HCT116 (cell line): ENCODE measurements around the gene TRIM29. TPM values are rescaled to one million over a fixed set of nuclear protein-coding genes. Genes with fewer than 3 reads are reported as not detected.

Source experiments
- ATAC-seq: fragments of 200-7000 bp; cut with Tn5 transposase; 2 replicates; pipeline ENCODE4 v1.9.1; 2020; ENCODE audit warnings: mild to moderate bottlenecking, moderate library complexity
- BruUV-seq: library from RNA; stranded (reverse); fragments of 400-500 nt; replicated peaks from 2 replicates; lab custom pipeline; 2021; lab: Mats Ljungman, UMichigan
- CTCF ChIA-PET: fragments of 300-600 bp; sonication (Branson Sonifier 250); formaldehyde crosslinking; loops from one replicate; lab custom pipeline; 2021; ENCODE audit warnings: antibody characterized with exemption; lab: Charles Lee
- POLR2A ChIA-PET: fragments of 300-600, 350-600 bp; sonication (Branson Sonifier 250); formaldehyde crosslinking; loops from one replicate; lab custom pipeline; 2021; ENCODE audit warnings: antibody characterized with exemption; lab: Charles Lee
- RAD21 ChIA-PET, 2 experiments: fragments of 300-600 bp; sonication (Branson Sonifier 250); formaldehyde crosslinking; loops; one replicate each; lab custom pipeline; 2023; ENCODE audit warnings: low total read pairs in 2 of 2; ENCODE audit not compliant: uncharacterized antibody in 2 of 2, unreplicated experiment in 2 of 2, low non-redundant PET in 1 of 2; lab: Charles Lee
- DNase-seq: peaks from one replicate; pipeline ENCODE4 v3.0.0-alpha.2; 2010; ENCODE audit warnings: low read depth, low spot score
- H2AFZ ChIP-seq: fragments of 200-600 bp; shearing (Covaris generic), sonication (generic); 2 replicates; pipeline ENCODE4 v1.6.1; 2017; ENCODE audit warnings: low read depth, mixed run types, mixed read lengths, antibody characterized with exemption, low read length; ENCODE audit not compliant: poor library complexity, severe bottlenecking
- H3K27ac ChIP-seq: 2 replicates; pipeline ENCODE4 v1.5.1; 2012; ENCODE audit warnings: low read depth, low read length
- H3K27me3 ChIP-seq: fragments of 200-600 bp; sonication (generic); 2 replicates; pipeline ENCODE4 v1.6.1; 2016; ENCODE audit warnings: mixed run types, low read length, mixed read lengths; ENCODE audit not compliant: insufficient read depth
- H3K36me3 ChIP-seq, 2 experiments: fragments of 200-500 bp in 1 of 2; fragments of 200-600 bp in 1 of 2; sonication (Bioruptor generic) in 1 of 2; sonication (generic) in 1 of 2; 2 replicates each; pipeline versions ENCODE4 v1.5.1 to v1.6.1; 2014 to 2016; ENCODE audit warnings: low read length in 2 of 2, inconsistent platforms in 1 of 2, mixed read lengths in 1 of 2, mixed run types in 1 of 2; ENCODE audit not compliant: insufficient read depth in 2 of 2, control insufficient read depth in 1 of 2
- H3K4me1 ChIP-seq, 2 experiments: fragments of 200-600 bp in 1 of 2; sonication (generic) in 1 of 2; 2 replicates each; pipeline versions ENCODE4 v1.5.1 to v1.6.1; 2012 to 2017; ENCODE audit warnings: low read length in 2 of 2, inconsistent platforms in 1 of 2, mild to moderate bottlenecking in 1 of 2, mixed read lengths in 1 of 2, mixed run types in 1 of 2, moderate library complexity in 1 of 2; ENCODE audit not compliant: insufficient read depth in 2 of 2, control insufficient read depth in 1 of 2
- H3K4me2 ChIP-seq: fragments of 200-600 bp; sonication (generic); 2 replicates; pipeline ENCODE4 v1.6.1; 2017; ENCODE audit warnings: mixed run types, low read length, mixed read lengths
- H3K4me3 ChIP-seq, 2 experiments: fragments of 200-600 bp in 1 of 2; sonication (generic) in 1 of 2; replicated peaks in 1 of 2; 2 replicates each; pipeline ENCODE4 v1.5.1; 2011 to 2016; ENCODE audit warnings: low read length in 2 of 2, control low read depth in 1 of 2, low read depth in 1 of 2, mild to moderate bottlenecking in 1 of 2, mixed read lengths in 1 of 2, mixed run types in 1 of 2
- H3K79me2 ChIP-seq: fragments of 200-600 bp; sonication (generic); 2 replicates; pipeline ENCODE4 v1.6.1; 2017; ENCODE audit warnings: mild to moderate bottlenecking, mixed run types, low read length, moderate library complexity, mixed read lengths; ENCODE audit not compliant: insufficient read depth
- H3K9ac ChIP-seq: fragments of 200-600 bp; sonication (generic); 2 replicates; pipeline ENCODE4 v1.6.1; 2016; ENCODE audit warnings: low read length, mixed read lengths
- H3K9me2 ChIP-seq: fragments of 200-600 bp; sonication (generic), shearing (Covaris generic); 2 replicates; pipeline ENCODE4 v1.6.1; 2017; ENCODE audit warnings: mixed run types, mild to moderate bottlenecking, moderate library complexity; ENCODE audit not compliant: insufficient read depth
- H3K9me3 ChIP-seq, 2 experiments: fragments of 200-500 bp in 1 of 2; fragments of 200-600 bp in 1 of 2; sonication (Bioruptor generic) in 1 of 2; sonication (generic) in 1 of 2; 2 replicates each; pipeline ENCODE4 v1.6.1; 2014 to 2017; ENCODE audit warnings: low read length in 2 of 2, mixed read lengths in 2 of 2, inconsistent platforms in 1 of 2, low read depth in 1 of 2, mild to moderate bottlenecking in 1 of 2, mixed run types in 1 of 2, moderate library complexity in 1 of 2; ENCODE audit not compliant: control insufficient read depth in 1 of 2, insufficient read depth in 1 of 2
- H4K20me1 ChIP-seq: fragments of 200-600 bp; sonication (generic), shearing (Covaris generic); 2 replicates; pipeline ENCODE4 v1.6.1; 2017; ENCODE audit warnings: mixed run types, mild to moderate bottlenecking, moderate library complexity; ENCODE audit not compliant: insufficient read depth
- CBX3 ChIP-seq: IDR thresholded peaks from 2 replicates; pipeline ENCODE4 v1.6.1; 2012; ENCODE audit warnings: low read depth
- CEBPB ChIP-seq: IDR thresholded peaks from 2 replicates; pipeline ENCODE4 v1.6.1; 2012; ENCODE audit warnings: low read depth
- CTCF ChIP-seq, 3 experiments: fragments of 200-600 bp in 1 of 3; sonication (generic) in 1 of 3; IDR thresholded peaks in 2 of 3; conservative IDR thresholded peaks in 1 of 3; 2 replicates each; pipeline ENCODE4 v1.5.1; 2012 to 2017; ENCODE audit warnings: low read depth in 2 of 3, low read length in 2 of 3, antibody characterized with exemption in 1 of 3, borderline replicate concordance in 1 of 3, control low read depth in 1 of 3, mild to moderate bottlenecking in 1 of 3, mixed read lengths in 1 of 3, mixed run types in 1 of 3, moderate library complexity in 1 of 3; ENCODE audit not compliant: insufficient read depth in 1 of 3
- EGR1 ChIP-seq: IDR thresholded peaks from 2 replicates; pipeline ENCODE4 v1.6.1; 2012; ENCODE audit warnings: low read depth
- ELF1 ChIP-seq: IDR thresholded peaks from 2 replicates; pipeline ENCODE4 v1.6.1; 2012; ENCODE audit warnings: low read depth, borderline replicate concordance
- EZH2 ChIP-seq: fragments of 200-600 bp; sonication (generic); IDR thresholded peaks from 2 replicates; pipeline ENCODE4 v1.6.1; 2017; ENCODE audit warnings: antibody characterized with exemption, mixed run types
- MAX ChIP-seq: IDR thresholded peaks from 2 replicates; pipeline ENCODE4 v1.6.1; 2012
- POLR2A ChIP-seq: IDR thresholded peaks from 2 replicates; pipeline ENCODE4 v1.7.0; 2011; ENCODE audit warnings: borderline replicate concordance; ENCODE audit not compliant: insufficient read depth, insufficient read length; ENCODE audit errors: extremely low read depth
- POLR2AphosphoS5 ChIP-seq: IDR thresholded peaks from 2 replicates; pipeline ENCODE4 v1.6.1; 2011; ENCODE audit warnings: mild to moderate bottlenecking, low read depth, low read length, moderate library complexity
- SIN3A ChIP-seq: IDR thresholded peaks from 2 replicates; pipeline ENCODE4 v1.6.1; 2012; ENCODE audit warnings: low read depth
- SRF ChIP-seq: IDR thresholded peaks from 2 replicates; pipeline ENCODE4 v1.6.1; 2012; ENCODE audit warnings: low read depth
- TCF7L2 ChIP-seq: IDR thresholded peaks from 2 replicates; pipeline ENCODE4 v1.7.0; 2011; ENCODE audit warnings: borderline replicate concordance, inconsistent platforms; ENCODE audit not compliant: insufficient read depth, insufficient read length; ENCODE audit errors: extremely low read depth
- YY1 ChIP-seq: IDR thresholded peaks from 2 replicates; pipeline ENCODE4 v1.6.1; 2011; ENCODE audit warnings: low read length, low read depth, moderate library complexity, mild to moderate bottlenecking; ENCODE audit not compliant: insufficient replicate concordance; ENCODE audit errors: extremely low read depth
- ZFX ChIP-seq: fragments of 450-650 bp; IDR thresholded peaks from 2 replicates; pipeline ENCODE4 v1.6.1; 2017
- ZNF274 ChIP-seq: fragments of 200-500 bp; sonication (Bioruptor generic); IDR thresholded peaks from 2 replicates; pipeline ENCODE4 v1.6.1; 2014; ENCODE audit warnings: mild to moderate bottlenecking, low read depth, low read length, inconsistent platforms
- intact Hi-C: fragments of 100-400 bp; cut with micrococcal nuclease; formaldehyde crosslinking; loops from 2 replicates; pipeline ENCODE4 v1.10.0; 2022
- total RNA-seq: library from RNA; stranded (reverse); gene quantifications from one replicate; pipeline ENCODE4 v1.2.1, GENCODE V29; 2021; ENCODE audit not compliant: unreplicated experiment

The TRIM29 gene
- total RNA-seq, 1 experiment from 2014 or later: 0.54 TPM

- Histone ChIP-seq H3K27ac (no peak overlapping the region), H3K9me3 (peaks cover 6 to 12% of the 10 kb centered on the region in 2 experiments; a peak in 2 of 4 replicates), H2AFZ (no peak overlapping the region), H3K79me2 (no peaks in the 10 kb centered on the region), H3K4me3 (no peak overlapping the region), H3K4me1 (no peaks in the 10 kb centered on the region)
- ChIA-PET POLR2A (no interaction called here), RAD21 (no interaction called here)
- no peak for DNase-seq
- ATAC-seq: no peak
- TF ChIP-seq CBX3 (no peak), ZFX (no peak), ZNF274 (no peak), EZH2 (no peak)
- TF ChIP-seq, all 23 proteins: peak for 0
- no TSS peak for BruUV-seq
- Histone ChIP-seq H3K9me2 (no peaks in the 10 kb centered on the region), H3K4me2 (no peak overlapping the region), H3K27me3 (no peaks in the 10 kb centered on the region), H4K20me1 (no peaks in the 10 kb centered on the region), H3K9ac (no peak overlapping the region), H3K36me3 (no peaks in the 10 kb centered on the region)
- intact Hi-C loops: no loop called here
- CTCF ChIA-PET: no interaction called here
Measured at GRCh38 chr11:120090411-120090810, 47.5 kb downstream of the TRIM29 start.

- no peaks in the 10 kb centered on the region for H3K9me2 ChIP-seq
- no peak overlapping the region for H3K27ac ChIP-seq
- DNase-seq: no peak
- RAD21 ChIA-PET: no interaction called here
- POLR2A ChIA-PET: no interaction called here
- CTCF ChIA-PET: no interaction called here
- H3K9me3 ChIP-seq: peaks cover 6 to 12% of the 10 kb centered on the region in 2 experiments; a peak in 2 of 4 replicates
- H3K36me3 ChIP-seq: no peaks in the 10 kb centered on the region
- no peaks in the 10 kb centered on the region for H4K20me1 ChIP-seq
- H3K9ac ChIP-seq: no peak overlapping the region
- ATAC-seq: no peak
- H3K4me2 ChIP-seq: no peak overlapping the region
- H3K27me3 ChIP-seq: no peaks in the 10 kb centered on the region
- H3K4me1 ChIP-seq: no peaks in the 10 kb centered on the region
- H3K4me3 ChIP-seq: no peak overlapping the region
- BruUV-seq: no TSS peak
- intact Hi-C loops: no loop called here
- no peaks in the 10 kb centered on the region for H3K79me2 ChIP-seq
- H2AFZ ChIP-seq: no peak overlapping the region
- no peak for TF ChIP-seq YY1
- TF ChIP-seq CEBPB: no peak
- no peak for TF ChIP-seq SIN3A
- TF ChIP-seq POLR2AphosphoS5: no peak
- TF ChIP-seq EZH2: no peak
- no peak for TF ChIP-seq SRF
- TF ChIP-seq MAX: no peak
- TF ChIP-seq TCF7L2: no peak
- no peak for TF ChIP-seq ZFX
- no peak for TF ChIP-seq POLR2A
- no peak for TF ChIP-seq CTCF (IDR thresholded peaks at IDR 0.05 in 2 of 3, conservative IDR thresholded peaks at IDR 0.05 in 1 of 3; ENCODE audit: borderline replicate concordance in 1 of 3, insufficient read depth in 1 of 3, low read depth in 2 of 3, low read length in 2 of 3)
- TF ChIP-seq EGR1: no peak
- no peak for TF ChIP-seq ELF1
Measured at GRCh38 chr11:120089036-120090001, 48.6 kb downstream of the TRIM29 start.
